WERI-Rb-1 (cell line): Measurements from ENCODE around the gene SLC22A23.

ENCODE experiments used
- DNase-seq: peaks from one replicate; pipeline ENCODE4 v3.0.0-alpha.2; 2020
- H3K27ac ChIP-seq: fragments of 250-450 bp; sonication (Bioruptor Pico); 2 replicates; pipeline ENCODE4 v1.5.1; 2020; ENCODE audit warnings: mild to moderate bottlenecking, moderate library complexity
- H3K27me3 ChIP-seq: fragments of 250-450 bp; sonication (Bioruptor Pico); 2 replicates; pipeline ENCODE4 v1.5.1; 2021; ENCODE audit warnings: mild to moderate bottlenecking, low read depth, moderate library complexity; ENCODE audit not compliant: insufficient read depth, severe bottlenecking
- H3K36me3 ChIP-seq: fragments of 250-450 bp; sonication (Bioruptor Pico); 2 replicates; pipeline ENCODE4 v1.5.1; 2020; ENCODE audit warnings: mild to moderate bottlenecking, moderate library complexity
- H3K4me3 ChIP-seq: 2 replicates; pipeline ENCODE4 v1.5.1; 2011; ENCODE audit warnings: low read depth, mild to moderate bottlenecking, control low read depth, low read length
- H3K9me3 ChIP-seq: fragments of 250-450 bp; sonication (Bioruptor Pico); 2 replicates; pipeline ENCODE4 v1.5.1; 2021; ENCODE audit warnings: mild to moderate bottlenecking, moderate library complexity; ENCODE audit not compliant: severe bottlenecking
- CTCF ChIP-seq: IDR thresholded peaks from 2 replicates; pipeline ENCODE4 v1.5.1; 2011; ENCODE audit warnings: low read depth, mild to moderate bottlenecking, control low read depth, inconsistent platforms, low read length

The SLC22A23 gene

DNA sequence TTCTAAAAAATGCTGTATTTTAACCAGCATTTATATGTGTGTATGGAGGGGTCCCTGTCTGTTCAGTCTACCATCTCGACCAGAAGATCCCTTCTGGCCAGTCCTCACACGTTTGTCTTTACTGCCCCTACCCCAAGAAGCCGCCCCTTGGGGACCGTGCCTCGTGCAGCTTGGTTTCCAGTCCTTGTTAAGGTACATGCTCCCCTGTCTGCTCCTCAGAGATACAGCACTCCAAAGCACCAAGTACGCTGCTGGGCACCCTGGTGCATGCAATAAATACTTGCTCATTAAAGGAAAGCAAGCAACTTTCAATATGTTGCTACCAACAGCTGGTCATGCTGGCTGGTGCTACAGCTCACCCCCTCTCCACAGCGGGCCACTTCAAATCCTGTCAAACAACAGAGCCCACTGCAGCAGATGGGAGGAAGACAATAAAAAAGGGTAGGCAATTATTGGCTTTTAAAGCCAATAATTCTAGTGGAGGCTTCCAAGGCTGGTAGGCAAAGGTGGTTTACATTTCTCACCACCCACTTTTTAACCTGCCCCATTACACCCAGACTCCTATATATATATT is 136.5 kb downstream of the SLC22A23 start:
- H3K9me3 ChIP-seq, result peaks cover 2% of the 10 kb centered on the region
- H3K4me3 ChIP-seq, result no peak overlapping the region
- no peak for DNase-seq
- TF ChIP-seq CTCF, result no peak
- no peak overlapping the region for H3K27ac ChIP-seq
- H3K27me3 ChIP-seq, result no peaks in the 10 kb centered on the region
- H3K36me3 ChIP-seq, result peaks cover 28% of the 10 kb centered on the region

- H3K27ac ChIP-seq, result no peak overlapping the region
- no peaks in the 10 kb centered on the region for H3K9me3 ChIP-seq
- H3K27me3 ChIP-seq, result no peaks in the 10 kb centered on the region
- DNase-seq, result no peak
- H3K4me3 ChIP-seq, result no peak overlapping the region
- no peak for TF ChIP-seq CTCF
- peaks cover 30% of the 10 kb centered on the region for H3K36me3 ChIP-seq
Measured at GRCh38 chr6:3319610-3320200, 137.1 kb downstream of the SLC22A23 start.

DNA sequence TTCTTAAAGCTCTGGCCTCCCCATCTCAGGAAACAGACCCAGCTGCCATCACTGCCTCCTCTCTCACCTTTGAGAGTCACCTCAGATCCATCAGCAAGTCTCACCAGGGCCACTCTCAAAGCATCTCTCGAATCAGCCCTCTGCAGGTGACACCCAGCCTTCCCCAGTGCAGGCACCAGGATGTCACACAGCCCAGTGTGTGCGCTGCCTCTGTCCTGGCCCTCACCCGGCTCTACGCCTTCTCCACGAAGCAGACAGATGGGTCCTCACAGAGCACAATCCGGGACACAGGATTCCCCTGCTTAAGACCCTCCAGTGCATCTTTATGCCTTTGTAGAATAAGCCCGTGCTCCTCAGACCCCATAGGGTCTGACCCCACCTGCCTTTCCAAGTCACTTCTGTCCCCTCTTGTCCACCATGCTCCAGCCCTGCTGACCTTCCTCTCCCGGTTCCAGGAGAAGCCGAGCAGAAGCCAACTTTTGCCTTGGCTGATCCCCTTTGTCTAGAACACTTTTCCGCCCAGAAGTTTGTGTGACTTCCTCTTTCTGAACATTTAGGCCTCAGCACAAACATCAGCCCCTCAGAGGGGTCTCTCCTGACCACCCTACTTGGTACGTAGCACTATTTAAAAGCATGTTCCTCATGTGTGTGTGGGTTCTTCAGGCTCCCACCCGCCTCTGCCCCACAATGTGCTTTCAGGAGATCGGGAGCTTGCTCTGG is 137.9 kb downstream of the SLC22A23 start:
- no peak overlapping the region for H3K27ac ChIP-seq
- no peaks in the 10 kb centered on the region for H3K9me3 ChIP-seq
- H3K36me3 ChIP-seq, result peaks cover 32% of the 10 kb centered on the region
- H3K27me3 ChIP-seq, result no peaks in the 10 kb centered on the region
- TF ChIP-seq CTCF, result no peak
- peak; percentile 16 for DNase-seq
- H3K4me3 ChIP-seq, result no peak overlapping the region

DNA sequence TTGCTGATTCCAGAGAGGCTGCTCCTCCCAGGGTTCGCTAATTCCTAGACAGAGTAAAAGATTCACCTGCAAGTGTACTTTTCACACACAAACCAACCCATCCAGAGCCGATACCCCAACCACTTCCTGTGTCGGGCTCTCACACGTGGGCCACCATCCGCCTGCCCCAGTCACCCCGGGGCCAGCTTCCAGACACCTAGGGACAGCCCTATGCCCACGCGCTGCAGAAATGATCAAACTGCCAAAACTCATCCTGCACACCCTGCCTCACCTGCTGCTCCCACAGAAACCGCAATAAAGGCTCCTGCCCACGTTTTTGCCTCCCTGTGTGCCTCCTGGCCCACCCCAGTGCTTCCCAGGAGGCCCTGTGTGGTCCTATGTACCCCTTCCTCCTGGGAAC is 138.6 kb downstream of the SLC22A23 start:
- no peak overlapping the region for H3K27ac ChIP-seq
- no peak for TF ChIP-seq CTCF
- DNase-seq, result peak; percentile 5
- no peaks in the 10 kb centered on the region for H3K27me3 ChIP-seq
- H3K4me3 ChIP-seq, result no peak overlapping the region
- H3K36me3 ChIP-seq, result peaks cover 32% of the 10 kb centered on the region
- no peaks in the 10 kb centered on the region for H3K9me3 ChIP-seq

GRCh38 chr6:3317741-3318211 is 139.1 kb downstream of the SLC22A23 start:
- TF ChIP-seq CTCF, result no peak
- no peak overlapping the region for H3K27ac ChIP-seq
- no peak overlapping the region for H3K4me3 ChIP-seq
- peak; percentile 10 for DNase-seq
- peaks cover 28% of the 10 kb centered on the region for H3K36me3 ChIP-seq
- H3K9me3 ChIP-seq, result no peaks in the 10 kb centered on the region
- no peaks in the 10 kb centered on the region for H3K27me3 ChIP-seq
